HG02678 (cell line): ENCODE results near the gene LYVE1.
A peak's percentile ranks its signal among the peaks of the same experiment; 100 is the strongest.

Experiments
- ATAC-seq: cut with Tn5 transposase; IDR thresholded peaks from one replicate; pipeline ENCODE4 v1.9.1; 2021; ENCODE audit warnings: mild to moderate bottlenecking, moderate library complexity; ENCODE audit not compliant: unreplicated experiment

The LYVE1 gene

GRCh38 chr11:10526974-10527918 lies 41.2 kb downstream of the LYVE1 start:
- peak; percentile 62 for ATAC-seq

GRCh38 chr11:10524471-10524870 lies 44.0 kb downstream of the LYVE1 start:
- ATAC-seq = no peak

DNA sequence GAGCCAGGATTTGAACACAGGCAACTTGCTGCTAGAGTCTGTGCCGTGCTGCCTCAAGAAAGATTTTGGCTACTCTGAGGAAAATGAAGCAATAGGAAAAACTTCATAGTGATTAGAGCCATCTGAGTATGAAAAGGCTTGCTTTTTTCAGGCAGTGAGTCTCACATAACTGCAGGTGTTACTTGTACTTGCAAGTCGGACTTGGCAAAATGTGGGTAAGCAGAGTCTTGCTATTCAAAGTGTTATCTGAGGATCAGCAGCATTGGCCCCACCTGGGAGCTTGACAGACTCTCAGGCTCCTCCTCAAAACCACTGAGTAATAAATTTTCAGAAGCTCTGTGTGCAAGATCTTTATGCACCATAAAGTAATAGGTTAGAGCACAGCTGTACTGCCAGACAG lies 45.5 kb downstream of the LYVE1 start:
- no peak for ATAC-seq

GRCh38 chr11:10522276-10522675 lies 46.2 kb downstream of the LYVE1 start:
- ATAC-seq = no peak

GRCh38 chr11:10520562-10520961 lies 47.9 kb downstream of the LYVE1 start:
- no peak for ATAC-seq

DNA sequence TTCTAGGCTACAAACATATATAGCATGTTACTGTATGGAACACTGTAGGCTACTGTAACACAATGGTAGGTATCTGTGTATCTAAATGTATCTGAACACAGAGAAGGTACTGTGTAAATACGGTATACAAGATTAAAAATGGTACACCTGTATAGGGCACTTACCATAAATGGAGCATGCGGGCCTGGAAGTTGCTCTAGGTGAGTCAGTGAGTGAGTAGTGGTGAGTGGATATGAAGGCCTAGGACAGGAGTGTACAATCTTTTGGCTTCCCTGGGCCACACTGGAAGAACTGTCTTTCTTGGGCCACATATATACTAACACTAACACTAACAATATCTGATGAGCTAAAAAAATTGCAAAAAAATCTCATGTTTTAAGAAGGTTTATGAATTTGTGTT lies 48.8 kb downstream of the LYVE1 start:
- no peak for ATAC-seq

DNA sequence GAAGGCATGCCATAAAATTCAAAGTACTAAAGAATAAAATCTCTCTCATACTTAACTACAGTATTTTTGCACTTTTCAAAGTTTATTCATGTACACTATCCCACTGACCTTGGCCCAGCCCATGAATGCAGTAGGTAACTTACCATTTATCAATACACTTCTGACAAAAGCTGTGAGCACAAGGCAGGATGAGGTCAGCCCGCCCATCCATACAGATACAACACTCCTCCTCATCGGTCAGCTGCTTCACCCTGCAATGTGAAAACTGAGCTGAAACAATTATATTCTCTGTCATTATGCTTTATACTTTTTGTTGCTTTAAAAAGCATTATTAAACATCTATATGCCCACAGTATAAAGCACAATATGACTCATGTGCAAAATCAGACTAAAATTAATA lies 49.6 kb downstream of the LYVE1 start:
- no peak for ATAC-seq

- no peak for ATAC-seq
These were observed 50.3 kb downstream of the LYVE1 start for GRCh38 chr11:10518123-10518522.

DNA sequence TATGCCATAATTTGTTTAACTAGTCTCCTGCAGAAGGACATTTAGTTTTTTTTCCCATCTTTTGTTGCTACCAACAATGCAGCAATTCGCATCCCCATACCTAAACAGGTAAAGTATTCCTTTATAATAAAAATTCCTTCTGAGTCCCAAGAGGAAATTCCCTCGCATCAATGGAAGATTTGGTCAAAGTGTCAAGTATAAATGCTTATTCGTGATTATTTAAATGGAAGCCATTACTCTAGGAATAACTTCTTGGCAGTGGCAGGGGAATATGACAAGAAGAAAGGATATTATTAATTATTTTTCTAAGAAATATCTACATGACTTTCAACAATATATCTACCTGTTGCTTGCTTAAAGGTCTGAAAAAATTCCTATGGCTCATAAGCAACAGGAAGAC lies 53.0 kb downstream of the LYVE1 start:
- no peak for ATAC-seq

DNA sequence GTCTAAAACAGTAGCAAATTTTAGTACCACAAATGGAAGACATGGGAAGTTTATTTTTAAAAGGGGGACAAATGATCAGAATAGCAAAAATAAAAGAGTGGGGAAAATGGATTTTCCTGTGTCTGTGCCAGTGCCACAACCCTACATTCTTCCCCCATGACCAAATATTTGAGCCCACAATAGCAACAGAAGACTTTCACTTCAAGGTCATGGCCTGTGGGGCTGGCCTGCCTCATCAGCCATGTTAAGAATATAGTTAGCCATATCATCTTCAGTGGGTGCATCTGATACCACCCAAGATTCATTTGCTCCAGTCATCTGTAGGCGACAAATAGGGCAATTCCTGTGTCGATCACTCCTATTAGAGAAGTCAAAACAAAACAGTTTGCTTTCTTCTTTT lies 53.8 kb downstream of the LYVE1 start:
- ATAC-seq = no peak

- ATAC-seq = no peak
These were observed 54.3 kb downstream of the LYVE1 start for GRCh38 chr11:10514202-10514601.

- ATAC-seq = no peak
These were observed 57.3 kb downstream of the LYVE1 start for GRCh38 chr11:10511181-10511621.
